CD14-positive monocyte (primary cell): ENCODE data around the gene CCDC141. TPM values are rescaled to one million over a fixed set of nuclear protein-coding genes. Genes with fewer than 3 reads are reported as not detected.

Experiments
- DNase-seq, 3 donors: peaks; one replicate each; pipeline ENCODE4 v3.0.0-alpha.2; 2011 to 2022
- H2AFZ ChIP-seq: 2 replicates; pipeline ENCODE4 v1.6.0; 2012; ENCODE audit warnings: mild to moderate bottlenecking, low read depth, low read length, inconsistent platforms; ENCODE audit not compliant: insufficient read depth, poor library complexity, severe bottlenecking
- H3K27ac ChIP-seq, 2 donors: 1 replicate in 1 of 2; 2 replicates in 1 of 2; pipeline ENCODE4 v1.5.1; 2012 to 2013; ENCODE audit warnings: low read length in 2 of 2, control low read depth in 1 of 2, inconsistent platforms in 1 of 2, low read depth in 1 of 2, mild to moderate bottlenecking in 1 of 2
- H3K27me3 ChIP-seq, 2 donors: one replicate each; pipeline versions ENCODE4 v1.6.0 to v1.6.1; 2011 to 2013; ENCODE audit warnings: low read length in 2 of 2; ENCODE audit not compliant: control insufficient read depth in 2 of 2, insufficient read depth in 2 of 2
- H3K36me3 ChIP-seq, 2 donors: replicated peaks in 1 of 2; 1 replicate in 1 of 2; 2 replicates in 1 of 2; pipeline versions ENCODE4 v1.5.1 to v1.6.1; 2012 to 2013; ENCODE audit warnings: low read length in 2 of 2, control low read depth in 1 of 2, inconsistent platforms in 1 of 2, mild to moderate bottlenecking in 1 of 2; ENCODE audit not compliant: insufficient read depth in 2 of 2, control insufficient read depth in 1 of 2
- H3K4me1 ChIP-seq, 2 donors: 1 replicate in 1 of 2; 2 replicates in 1 of 2; pipeline versions ENCODE4 v1.5.1 to v1.6.1; 2012 to 2013; ENCODE audit warnings: low read length in 2 of 2, control low read depth in 1 of 2, inconsistent platforms in 1 of 2, mild to moderate bottlenecking in 1 of 2, moderate library complexity in 1 of 2; ENCODE audit not compliant: insufficient read depth in 2 of 2, control insufficient read depth in 1 of 2
- H3K4me2 ChIP-seq: replicated peaks from 2 replicates; pipeline ENCODE3; 2012; ENCODE audit warnings: low read length, moderate library complexity, mild to moderate bottlenecking; ENCODE audit not compliant: poor library complexity, severe bottlenecking; ENCODE audit errors: extremely low read depth
- H3K4me3 ChIP-seq, 3 experiments: fragments of 200-600 bp in 1 of 3; sonication (generic) in 1 of 3; replicated peaks in 1 of 3; 1 replicate in 2 of 3; 2 replicates in 1 of 3; pipeline ENCODE4 v1.5.1; 2011 to 2013; ENCODE audit warnings: low read length in 3 of 3, mild to moderate bottlenecking in 3 of 3, control low read depth in 2 of 3, low read depth in 2 of 3, inconsistent platforms in 1 of 3, moderate library complexity in 1 of 3
- H3K79me2 ChIP-seq: 2 replicates; pipeline ENCODE4 v1.6.0; 2012; ENCODE audit warnings: mild to moderate bottlenecking, control low read depth, inconsistent platforms, low read length, moderate library complexity; ENCODE audit not compliant: insufficient read depth
- H3K9ac ChIP-seq: 2 replicates; pipeline ENCODE4 v1.6.0; 2017; ENCODE audit warnings: low read length, mild to moderate bottlenecking; ENCODE audit not compliant: insufficient read depth, poor library complexity, severe bottlenecking
- H3K9me3 ChIP-seq, 2 donors: replicated peaks in 1 of 2; 1 replicate in 1 of 2; 2 replicates in 1 of 2; pipeline versions ENCODE4 v1.5.1 to v1.6.1; 2012 to 2013; ENCODE audit warnings: low read length in 2 of 2, control low read depth in 1 of 2; ENCODE audit not compliant: control insufficient read depth in 1 of 2, insufficient read depth in 1 of 2
- H4K20me1 ChIP-seq: 2 replicates; pipeline ENCODE4 v1.6.0; 2012; ENCODE audit warnings: mild to moderate bottlenecking, low read length, control low read depth, moderate library complexity; ENCODE audit not compliant: insufficient read depth
- H3K27ac Mint-ChIP-seq, 7 donors: one replicate each; pipeline ENCODE4 v1.8.0; 2020; ENCODE audit warnings: mild to moderate bottlenecking in 7 of 7, mixed read lengths in 7 of 7, moderate library complexity in 6 of 7, inconsistent platforms in 2 of 7
- H3K27me3 Mint-ChIP-seq, 3 donors: one replicate each; pipeline ENCODE4 v1.8.0; 2021 to 2022; ENCODE audit warnings: low read depth in 3 of 3, mild to moderate bottlenecking in 3 of 3, mixed read lengths in 3 of 3, moderate library complexity in 3 of 3, inconsistent platforms in 1 of 3
- H3K36me3 Mint-ChIP-seq, 2 donors: one replicate each; pipeline ENCODE4 v1.8.0; 2020; ENCODE audit warnings: mixed read lengths in 2 of 2, inconsistent platforms in 1 of 2, mild to moderate bottlenecking in 1 of 2
- H3K4me1 Mint-ChIP-seq: one replicate; pipeline ENCODE4 v1.8.0; 2020; ENCODE audit warnings: mild to moderate bottlenecking, mixed read lengths
- H3K4me3 Mint-ChIP-seq, 2 donors: one replicate each; pipeline ENCODE4 v1.8.0; 2020; ENCODE audit warnings: mild to moderate bottlenecking in 2 of 2, mixed read lengths in 2 of 2, moderate library complexity in 1 of 2
- H3K9me3 Mint-ChIP-seq, 7 donors: one replicate each; pipeline ENCODE4 v1.8.0; 2020 to 2022; ENCODE audit warnings: mixed read lengths in 7 of 7, mild to moderate bottlenecking in 6 of 7, moderate library complexity in 6 of 7, inconsistent platforms in 2 of 7
- WGBS: methylation state at CpG from one replicate; pipeline ENCODE4 v1.1.5; 2013; ENCODE audit warnings: missing lambda C conversion rate; ENCODE audit not compliant: insufficient coverage; 5-methylcytosine and 5-hydroxymethylcytosine counted together
- intact Hi-C, 2 donors: fragments of 100-400 bp; cut with micrococcal nuclease; formaldehyde crosslinking; loops; one replicate each; pipeline versions ENCODE4 v1.15.0 to v1.15.1; 2023
- polyA plus RNA-seq, 3 donors: library from polyadenylated mRNA; depleted of rRNA in 1 of 3; unstranded in 2 of 3; stranded (reverse) in 1 of 3; fragments of 300-500 nt in 2 of 3; fragments of >200 nt in 1 of 3; fragmentation: Illumina TruSeq in 2 of 3; gene quantifications; 1 replicate in 2 of 3; 2 replicates in 1 of 3; pipeline ENCODE4 v1.2.3, GENCODE V29; 2012 to 2021
- TF ChIP-seq, protein P1 (sequence below): fragments of 200-600 bp; IDR thresholded peaks from one replicate; pipeline ENCODE4 v1.8.0; 2022; ENCODE audit warnings: antibody characterized with exemption, mild to moderate bottlenecking

The CCDC141 gene
- polyA plus RNA-seq, 3 donors, result not detected

DNA sequence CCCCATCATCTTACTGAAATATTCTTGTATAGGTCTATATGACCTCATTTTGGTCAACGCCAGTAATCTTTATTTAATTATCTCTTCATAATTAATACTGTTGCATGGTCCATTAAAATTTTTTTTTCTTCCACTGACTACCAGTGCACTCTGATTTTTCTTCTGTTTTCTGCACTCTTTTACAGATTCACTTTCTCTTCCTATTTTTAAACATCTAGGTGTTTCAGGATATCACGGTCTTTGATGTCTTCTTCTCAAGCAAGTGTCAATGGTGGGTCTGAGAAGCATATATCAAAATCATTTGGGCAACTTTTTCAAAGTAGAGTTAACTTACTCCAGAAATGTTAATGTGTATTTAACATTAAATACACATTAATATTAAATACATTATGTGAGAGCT is 51.4 kb downstream of the CCDC141 start:
- TF ChIP-seq, protein P1, sequence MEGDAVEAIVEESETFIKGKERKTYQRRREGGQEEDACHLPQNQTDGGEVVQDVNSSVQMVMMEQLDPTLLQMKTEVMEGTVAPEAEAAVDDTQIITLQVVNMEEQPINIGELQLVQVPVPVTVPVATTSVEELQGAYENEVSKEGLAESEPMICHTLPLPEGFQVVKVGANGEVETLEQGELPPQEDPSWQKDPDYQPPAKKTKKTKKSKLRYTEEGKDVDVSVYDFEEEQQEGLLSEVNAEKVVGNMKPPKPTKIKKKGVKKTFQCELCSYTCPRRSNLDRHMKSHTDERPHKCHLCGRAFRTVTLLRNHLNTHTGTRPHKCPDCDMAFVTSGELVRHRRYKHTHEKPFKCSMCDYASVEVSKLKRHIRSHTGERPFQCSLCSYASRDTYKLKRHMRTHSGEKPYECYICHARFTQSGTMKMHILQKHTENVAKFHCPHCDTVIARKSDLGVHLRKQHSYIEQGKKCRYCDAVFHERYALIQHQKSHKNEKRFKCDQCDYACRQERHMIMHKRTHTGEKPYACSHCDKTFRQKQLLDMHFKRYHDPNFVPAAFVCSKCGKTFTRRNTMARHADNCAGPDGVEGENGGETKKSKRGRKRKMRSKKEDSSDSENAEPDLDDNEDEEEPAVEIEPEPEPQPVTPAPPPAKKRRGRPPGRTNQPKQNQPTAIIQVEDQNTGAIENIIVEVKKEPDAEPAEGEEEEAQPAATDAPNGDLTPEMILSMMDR, result no peak
- Mint-ChIP-seq H3K27ac (no peak overlapping the region), H3K27me3 (no peaks in the 10 kb centered on the region), H3K4me3 (no peak overlapping the region), H3K36me3 (no peaks in the 10 kb centered on the region), H3K9me3 (peaks cover 2 to 15% (median 10%) of the 10 kb centered on the region in 7 donors), H3K4me1 (no peaks in the 10 kb centered on the region)
- Histone ChIP-seq H2AFZ (no peak overlapping the region), H3K36me3 (no peaks in the 10 kb centered on the region), H3K79me2 (no peaks in the 10 kb centered on the region), H3K4me3 (no peak overlapping the region), H3K9ac (no peak overlapping the region), H3K4me2 (no peak overlapping the region), H3K27me3 (no peaks in the 10 kb centered on the region), H3K27ac (no peak overlapping the region), H4K20me1 (no peaks in the 10 kb centered on the region), H3K9me3 (peaks cover 0 to 7% of the 10 kb centered on the region in 2 donors), H3K4me1 (no peaks in the 10 kb centered on the region)
- DNase-seq, result no peak
- intact Hi-C loops, result no loop called here
- no CpG with 5 or more reads among the region's 2 CpGs for WGBS

DNA sequence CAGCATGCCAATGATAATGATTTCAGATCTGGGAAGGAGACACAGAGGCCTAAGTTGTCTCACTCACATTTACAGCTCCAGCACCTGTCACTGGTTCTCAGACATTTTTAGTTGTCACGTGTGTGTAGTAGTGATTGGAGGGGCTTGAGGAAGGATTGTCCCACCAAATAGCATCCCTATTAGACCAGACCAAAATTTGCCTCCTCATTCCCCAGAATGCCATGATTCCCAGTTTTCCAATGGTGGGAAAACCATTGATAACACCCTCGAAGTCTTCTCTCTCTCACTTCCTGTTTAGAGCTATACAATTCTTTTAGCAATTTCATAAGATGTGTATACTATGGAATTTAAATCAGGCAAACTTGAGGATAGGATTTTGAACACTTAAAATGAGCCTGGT is 52.5 kb downstream of the CCDC141 start:
- no peak overlapping the region for H3K9ac ChIP-seq
- Mint-ChIP-seq H3K36me3 (no peaks in the 10 kb centered on the region), H3K9me3 (peaks cover 2 to 15% (median 12%) of the 10 kb centered on the region in 7 donors), H3K4me1 (no peaks in the 10 kb centered on the region), H3K27me3 (no peaks in the 10 kb centered on the region), H3K27ac (no peak overlapping the region), H3K4me3 (no peak overlapping the region)
- H3K36me3 ChIP-seq, result no peaks in the 10 kb centered on the region
- TF ChIP-seq, protein P1, result no peak
- no peak overlapping the region for H2AFZ ChIP-seq
- H3K4me3 ChIP-seq, result no peak overlapping the region
- intact Hi-C loops, result no loop called here
- H3K79me2 ChIP-seq, result no peaks in the 10 kb centered on the region
- no peaks in the 10 kb centered on the region for H3K4me1 ChIP-seq
- H3K9me3 ChIP-seq, result peaks cover 0 to 7% of the 10 kb centered on the region in 2 donors
- no peaks in the 10 kb centered on the region for H4K20me1 ChIP-seq
- no peaks in the 10 kb centered on the region for H3K27me3 ChIP-seq
- no peak overlapping the region for H3K27ac ChIP-seq
- WGBS, result no CpG with 5 or more reads among the region's 2 CpGs
- no peak for DNase-seq
- no peak overlapping the region for H3K4me2 ChIP-seq
